Nephron (organoid): ENCODE measurements around the gene DLGAP1.

Experiments used
- H3K27ac Mint-ChIP-seq, 3 experiments: 2 replicates each; pipeline ENCODE4 v1.8.0; 2020; ENCODE audit warnings: mixed read lengths in 3 of 3, mild to moderate bottlenecking in 2 of 3, moderate library complexity in 1 of 3
- H3K27me3 Mint-ChIP-seq: 2 replicates; pipeline ENCODE4 v1.8.0; 2021; ENCODE audit warnings: low read depth, mild to moderate bottlenecking, moderate library complexity, mixed read lengths
- H3K36me3 Mint-ChIP-seq: 2 replicates; pipeline ENCODE4 v1.8.0; 2020; ENCODE audit warnings: low read depth, mixed read lengths
- H3K4me1 Mint-ChIP-seq: 2 replicates; pipeline ENCODE4 v1.8.0; 2020; ENCODE audit warnings: mixed read lengths
- H3K4me3 Mint-ChIP-seq, 3 experiments: 2 replicates each; pipeline ENCODE4 v1.8.0; 2020; ENCODE audit warnings: mild to moderate bottlenecking in 3 of 3, mixed read lengths in 3 of 3, moderate library complexity in 2 of 3
- H3K9me3 Mint-ChIP-seq: 2 replicates; pipeline ENCODE4 v1.8.0; 2020; ENCODE audit warnings: mixed read lengths
- CTCF ChIP-seq, 3 experiments: fragments of 200-600 bp; sonication (generic); IDR thresholded peaks; one replicate each; pipeline ENCODE4 v1.5.0; 2021; ENCODE audit warnings: antibody characterized with exemption in 3 of 3; ENCODE audit not compliant: unreplicated experiment in 3 of 3

Gene DLGAP1

GRCh38 chr18:3741333-3741732, 713.8 kb downstream of the DLGAP1 start:
- no peak for TF ChIP-seq CTCF (IDR thresholded peaks at IDR 0.05; ENCODE audit: unreplicated experiment in 3 of 3)
- H3K9me3 Mint-ChIP-seq, result peaks cover 12% of the 10 kb centered on the region

GRCh38 chr18:3728704-3729437, 726.2 kb downstream of the DLGAP1 start:
- no peak overlapping the region for H3K4me3 Mint-ChIP-seq
- H3K9me3 Mint-ChIP-seq, result peaks cover 3% of the 10 kb centered on the region
- no peaks in the 10 kb centered on the region for H3K36me3 Mint-ChIP-seq
- no peaks in the 10 kb centered on the region for H3K27me3 Mint-ChIP-seq
- H3K4me1 Mint-ChIP-seq, result peaks cover 4% of the 10 kb centered on the region
- TF ChIP-seq CTCF (IDR thresholded peaks at IDR 0.05; ENCODE audit: unreplicated experiment in 3 of 3), result no peak
- no peak overlapping the region for H3K27ac Mint-ChIP-seq

More at GRCh38 chr18:3741333-3741732, 713.8 kb downstream of the DLGAP1 start:
- Mint-ChIP-seq H3K27me3 (no peaks in the 10 kb centered on the region), H3K36me3 (peaks cover 18% of the 10 kb centered on the region), H3K4me3 (no peak overlapping the region), H3K4me1 (no peaks in the 10 kb centered on the region), H3K27ac (no peak overlapping the region)

GRCh38 chr18:3727274-3727673, 727.8 kb downstream of the DLGAP1 start:
- TF ChIP-seq CTCF (IDR thresholded peaks at IDR 0.05; ENCODE audit: unreplicated experiment in 3 of 3), result no peak
- no peak overlapping the region for H3K27ac Mint-ChIP-seq
- no peak overlapping the region for H3K4me3 Mint-ChIP-seq
- H3K4me1 Mint-ChIP-seq, result peaks cover 20% of the 10 kb centered on the region
- peaks cover 3% of the 10 kb centered on the region for H3K9me3 Mint-ChIP-seq
- no peaks in the 10 kb centered on the region for H3K27me3 Mint-ChIP-seq
- H3K36me3 Mint-ChIP-seq, result no peaks in the 10 kb centered on the region

GRCh38 chr18:3726238-3726951, 728.7 kb downstream of the DLGAP1 start:
- TF ChIP-seq CTCF (IDR thresholded peaks at IDR 0.05; ENCODE audit: unreplicated experiment in 3 of 3), result no peak
- H3K4me1 Mint-ChIP-seq, result peaks cover 26% of the 10 kb centered on the region
- no peaks in the 10 kb centered on the region for H3K27me3 Mint-ChIP-seq
- H3K36me3 Mint-ChIP-seq, result no peaks in the 10 kb centered on the region
- H3K27ac Mint-ChIP-seq, result no peak overlapping the region
- H3K4me3 Mint-ChIP-seq, result no peak overlapping the region
- peaks cover 3% of the 10 kb centered on the region for H3K9me3 Mint-ChIP-seq

- H3K4me3 Mint-ChIP-seq, result no peak overlapping the region
- H3K27ac Mint-ChIP-seq, result peak overlapping the region; percentile 18 to 89 (median 47)
- peaks cover 3% of the 10 kb centered on the region for H3K9me3 Mint-ChIP-seq
- H3K4me1 Mint-ChIP-seq, result peaks cover 33% of the 10 kb centered on the region
- H3K27me3 Mint-ChIP-seq, result no peaks in the 10 kb centered on the region
- no peak for TF ChIP-seq CTCF (IDR thresholded peaks at IDR 0.05; ENCODE audit: unreplicated experiment in 3 of 3)
- no peaks in the 10 kb centered on the region for H3K36me3 Mint-ChIP-seq
Measured at GRCh38 chr18:3725115-3725514, 730.0 kb downstream of the DLGAP1 start.
